Pancreas (tissue), 10 donors: ENCODE measurements around the gene FOLR1. TPM values are rescaled to one million over a fixed set of nuclear protein-coding genes. Genes with fewer than 3 reads are reported as not detected.

Source experiments
- ATAC-seq, 4 donors: fragments of 200-7000 bp; cut with Tn5 transposase; one replicate each; pipeline versions ENCODE4 v1.8.0 to v1.9.1; 2020; ENCODE audit warnings: mild to moderate bottlenecking in 4 of 4, moderate library complexity in 4 of 4
- DNase-seq, 6 donors: peaks; one replicate each; pipeline ENCODE4 v3.0.0-alpha.2; 2020
- FAIRE-seq: peaks from 2 replicates; lab custom pipeline; 2012; peaks lifted over from hg19 to GRCh38; lab: Jason Lieb, UNC
- H3K27ac ChIP-seq, 4 donors: fragments of 200-600 bp; sonication (generic); 1 replicate in 3 of 4; 2 replicates in 1 of 4; pipeline versions ENCODE4 v1.5.0 to v1.8.0; 2020
- H3K27me3 ChIP-seq, 4 donors: fragments of 200-600 bp; one replicate each; pipeline ENCODE4 v1.8.0; 2021
- H3K36me3 ChIP-seq, 3 donors: fragments of 200-600 bp; sonication (generic) in 1 of 3; one replicate each; pipeline versions ENCODE4 v1.5.0 to v1.8.0; 2020 to 2021
- H3K4me1 ChIP-seq, 3 donors: fragments of 200-600 bp; one replicate each; pipeline ENCODE4 v1.8.0; 2021
- H3K4me3 ChIP-seq, 4 donors: fragments of 200-600 bp; sonication (generic) in 2 of 4; one replicate each; pipeline versions ENCODE4 v1.5.0 to v1.8.0; 2020 to 2021
- H3K9me3 ChIP-seq, 4 donors: fragments of 200-600 bp; one replicate each; pipeline ENCODE4 v1.8.0; 2021
- WGBS, 2 donors: extraction: QIAGEN DNeasy Blood & Tissue Kit; methylation state at CpG; one replicate each; pipeline ENCODE4 v1.1.7; 2013; 5-methylcytosine and 5-hydroxymethylcytosine counted together
- intact Hi-C, 3 donors: fragments of 100-400 bp; cut with DNase I; formaldehyde crosslinking; loops; one replicate each; pipeline versions ENCODE4 v1.11.1 to v1.14.2; 2022
- polyA plus RNA-seq, 2 donors: library from polyadenylated mRNA; stranded (reverse); fragments of 200-250 nt; gene quantifications; one replicate each; pipeline ENCODE4 v1.2.3, GENCODE V29; 2013
- total RNA-seq, 6 donors: library from RNA; stranded (reverse); fragmentation: NEBNext Ultra II Directional in 4 of 6; extraction: Animal tissue kit (Norgen Biotek cat#: 25700) in 4 of 6; gene quantifications; one replicate each; pipeline versions ENCODE4 v1.2.1 to v1.2.4, GENCODE V29; 2021 to 2023
- TF ChIP-seq, protein P1 (sequence below), 4 donors: fragments of 200-600 bp; sonication (generic) in 3 of 4; IDR thresholded peaks; one replicate each; pipeline versions ENCODE4 v1.5.0 to v1.8.0; 2021; ENCODE audit warnings: antibody characterized with exemption in 4 of 4
- donor health status: healthy with polysubstance abuse.
- donor health status: DM: no; HTN: no; CAD: no; lungs with moderate emphysema.
- donor health status: DM: no; HTN: no; CAD: no.
- donor health status: control.
- donor health status: control.
- donor health status: Bipolar disorder and iron deficiency.
- donor health status: DM: yes; HTN: yes; CAD: no.
- donor health status: DM: no; HTN: no; CAD: no.
- donor health status: DM: no; HTN: no; CAD: no.
- donor health status: DM: yes; HTN: yes; CAD: no.

The FOLR1 gene
- total and polyA plus RNA-seq, 8 donors, result 1.2 to 8.3 (median 4.5) TPM

GRCh38 chr11:72239849-72240460, 48.0 kb downstream of the FOLR1 start:
- FAIRE-seq, result no peak
- Histone ChIP-seq H3K9me3 (no peaks in the 10 kb centered on the region), H3K36me3 (peaks cover 0 to 15% (median 0%) of the 10 kb centered on the region in 3 donors), H3K4me1 (peaks cover 0 to 14% (median 9%) of the 10 kb centered on the region in 3 donors), H3K27me3 (peaks cover 0 to 12% (median 2%) of the 10 kb centered on the region in 4 donors), H3K27ac (no peak overlapping the region), H3K4me3 (peak overlapping the region in 2 of 4 donors; percentile 25 to 42)
- intact Hi-C loops, result no loop called here
- ATAC-seq, result peak; percentile 45 to 76 (median 61)
- DNase-seq, result peak in 3 of 6 donors; percentile 47 to 78 (median 58)
- TF ChIP-seq, protein P1, sequence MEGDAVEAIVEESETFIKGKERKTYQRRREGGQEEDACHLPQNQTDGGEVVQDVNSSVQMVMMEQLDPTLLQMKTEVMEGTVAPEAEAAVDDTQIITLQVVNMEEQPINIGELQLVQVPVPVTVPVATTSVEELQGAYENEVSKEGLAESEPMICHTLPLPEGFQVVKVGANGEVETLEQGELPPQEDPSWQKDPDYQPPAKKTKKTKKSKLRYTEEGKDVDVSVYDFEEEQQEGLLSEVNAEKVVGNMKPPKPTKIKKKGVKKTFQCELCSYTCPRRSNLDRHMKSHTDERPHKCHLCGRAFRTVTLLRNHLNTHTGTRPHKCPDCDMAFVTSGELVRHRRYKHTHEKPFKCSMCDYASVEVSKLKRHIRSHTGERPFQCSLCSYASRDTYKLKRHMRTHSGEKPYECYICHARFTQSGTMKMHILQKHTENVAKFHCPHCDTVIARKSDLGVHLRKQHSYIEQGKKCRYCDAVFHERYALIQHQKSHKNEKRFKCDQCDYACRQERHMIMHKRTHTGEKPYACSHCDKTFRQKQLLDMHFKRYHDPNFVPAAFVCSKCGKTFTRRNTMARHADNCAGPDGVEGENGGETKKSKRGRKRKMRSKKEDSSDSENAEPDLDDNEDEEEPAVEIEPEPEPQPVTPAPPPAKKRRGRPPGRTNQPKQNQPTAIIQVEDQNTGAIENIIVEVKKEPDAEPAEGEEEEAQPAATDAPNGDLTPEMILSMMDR (IDR thresholded peaks at IDR 0.05), result no peak
- 1 to 2% methylated on average over 42 to 69 of the region's 69 CpGs for WGBS, 2 donors

DNA sequence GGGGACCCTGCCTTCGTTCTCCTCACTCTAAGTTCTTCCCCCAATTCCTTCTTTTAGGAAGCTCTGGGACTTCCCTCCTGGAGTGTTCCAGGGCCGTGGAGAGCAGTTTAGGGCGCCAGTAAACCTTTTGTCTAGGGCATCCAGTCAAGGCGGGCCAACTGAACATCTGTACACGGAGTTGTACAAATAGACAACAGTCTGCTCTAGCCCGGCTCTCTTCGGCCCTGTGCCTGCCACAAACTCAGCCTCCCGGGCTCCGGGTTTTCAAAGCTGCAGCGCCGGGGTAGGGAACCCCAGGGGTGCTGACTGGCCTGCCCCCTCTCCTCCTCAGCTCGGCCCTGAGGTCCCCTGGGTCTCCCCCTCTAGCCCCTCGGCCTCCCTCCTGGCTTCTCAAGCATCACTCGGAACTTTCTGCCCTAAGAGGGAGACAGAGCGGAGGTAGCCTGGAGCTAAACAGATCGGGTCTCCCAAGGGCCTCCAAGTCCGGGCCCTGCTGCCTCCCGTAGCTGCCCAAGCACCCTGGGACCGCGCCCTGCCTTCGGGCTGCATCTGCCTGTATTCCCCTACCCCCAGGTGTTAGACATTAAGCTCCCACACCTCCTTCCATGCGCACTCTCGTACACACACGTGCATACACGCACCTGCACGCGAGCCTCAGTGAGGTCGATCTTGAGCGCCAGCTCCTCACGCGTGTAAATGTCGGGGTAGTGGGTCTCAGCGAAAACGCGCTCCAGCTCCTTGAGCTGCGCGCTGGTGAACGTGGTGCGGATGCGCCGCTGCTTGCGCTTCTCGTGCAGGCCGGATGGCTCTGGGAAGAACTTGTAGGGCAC, 48.7 kb downstream of the FOLR1 start:
- Histone ChIP-seq H3K4me1 (peaks cover 0 to 14% (median 9%) of the 10 kb centered on the region in 3 donors), H3K36me3 (peaks cover 0 to 8% (median 0%) of the 10 kb centered on the region in 3 donors), H3K4me3 (peak overlapping the region in 1 of 4 donors; percentile 42), H3K27ac (no peak overlapping the region), H3K9me3 (no peaks in the 10 kb centered on the region), H3K27me3 (peaks cover 0 to 12% (median 2%) of the 10 kb centered on the region in 4 donors)
- FAIRE-seq, result no peak
- TF ChIP-seq, protein P1 (IDR thresholded peaks at IDR 0.05), result no peak
- intact Hi-C loops, result no loop called here
- ATAC-seq, result peak in 3 of 4 donors; percentile 3 to 10 (median 7)
- 15 to 16% methylated on average over 44 of the region's 44 CpGs for WGBS, 2 donors
- peak in 1 of 6 donors; percentile 67 for DNase-seq

GRCh38 chr11:72241291-72241781, 49.4 kb downstream of the FOLR1 start:
- intact Hi-C loops, result no loop called here
- H3K4me1 ChIP-seq, result peaks cover 0 to 14% (median 9%) of the 10 kb centered on the region in 3 donors
- H3K4me3 ChIP-seq, result no peak overlapping the region
- H3K27me3 ChIP-seq, result peaks cover 0 to 12% (median 2%) of the 10 kb centered on the region in 4 donors
- FAIRE-seq, result no peak
- peak in 1 of 6 donors; percentile 52 for DNase-seq
- no peak overlapping the region for H3K27ac ChIP-seq
- ATAC-seq, result no peak
- TF ChIP-seq, protein P1 (IDR thresholded peaks at IDR 0.05), result no peak
- WGBS, 2 donors, result 21 to 26% methylated on average over 12 to 20 of the region's 20 CpGs
- peaks cover 0 to 1% (median 0%) of the 10 kb centered on the region in 3 donors for H3K36me3 ChIP-seq
- H3K9me3 ChIP-seq, result no peaks in the 10 kb centered on the region

- H3K4me3 ChIP-seq, result no peak overlapping the region
- TF ChIP-seq, protein P1 (IDR thresholded peaks at IDR 0.05), result no peak
- H3K4me1 ChIP-seq, result peaks cover 0 to 14% (median 9%) of the 10 kb centered on the region in 3 donors
- no peak for FAIRE-seq
- ATAC-seq, result no peak
- intact Hi-C loops, result no loop called here
- DNase-seq, result no peak
- no peak overlapping the region for H3K27ac ChIP-seq
- WGBS, 2 donors, result 86 to 98% methylated on average over 2 of the region's 2 CpGs
- no peaks in the 10 kb centered on the region for H3K9me3 ChIP-seq
- no peaks in the 10 kb centered on the region for H3K36me3 ChIP-seq
- H3K27me3 ChIP-seq, result peaks cover 0 to 12% (median 2%) of the 10 kb centered on the region in 4 donors
Measured at GRCh38 chr11:72242141-72242540, 50.2 kb downstream of the FOLR1 start.
